ENCODE measurements around the gene OR5K3.

- TF ChIP-seq CTCF (IDR thresholded peaks at IDR 0.05), result no peak
- TF ChIP-seq POLR2A (IDR thresholded peaks at IDR 0.05), result no peak
These were observed 40.4 kb upstream of the OR5K3 start for GRCh38 chr3:98350082-98350481.

Measured in sigmoid colon (tissue), 3 donors.